Ishikawa (cell line): ENCODE results near the gene ABHD17C.

ENCODE experiments used
- CEBPB ChIP-seq: IDR thresholded peaks from 2 replicates; pipeline ENCODE4 v1.6.1; 2012
- CREB1 ChIP-seq: IDR thresholded peaks from 2 replicates; pipeline ENCODE4 v1.6.1; 2012; ENCODE audit warnings: low read depth
- EGR1 ChIP-seq: IDR thresholded peaks from 2 replicates; pipeline ENCODE4 v1.6.1; 2012
- EP300 ChIP-seq: IDR thresholded peaks from 2 replicates; pipeline ENCODE4 v1.6.1; 2012; ENCODE audit warnings: borderline replicate concordance
- FOXM1 ChIP-seq: IDR thresholded peaks from 2 replicates; pipeline ENCODE4 v1.6.1; 2012; ENCODE audit warnings: low read depth, borderline replicate concordance
- MAX ChIP-seq: IDR thresholded peaks from 2 replicates; pipeline ENCODE4 v1.6.1; 2012
- NFIC ChIP-seq: IDR thresholded peaks from 2 replicates; pipeline ENCODE4 v1.6.1; 2012
- TF ChIP-seq, protein P1 (sequence below): IDR thresholded peaks from 2 replicates; pipeline ENCODE4 v1.6.1; 2012; ENCODE audit warnings: low read depth, mild to moderate bottlenecking
- TF ChIP-seq, protein P2 (sequence below): IDR thresholded peaks from 2 replicates; pipeline ENCODE4 v1.6.1; 2012

DNA sequence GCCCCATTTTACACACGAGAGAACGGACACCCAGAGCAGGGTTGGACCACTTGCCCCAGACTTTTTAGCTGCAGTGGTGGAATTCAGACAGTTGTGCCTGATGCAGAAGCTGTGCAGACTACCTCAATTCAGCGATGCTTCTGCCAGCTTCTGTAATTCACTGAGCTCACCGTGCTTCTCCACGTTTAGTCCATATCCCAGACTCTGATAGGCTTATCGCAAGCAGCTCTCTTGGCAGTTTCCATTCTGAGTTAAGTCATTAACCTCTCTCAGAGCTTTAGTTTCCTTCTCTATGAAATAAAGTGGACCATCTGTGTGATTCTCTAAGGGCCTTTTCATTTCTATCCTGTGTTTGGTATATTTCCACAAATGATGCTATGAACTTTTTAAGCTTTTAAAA lies 37.1 kb downstream of the ABHD17C start:
- no peak for TF ChIP-seq MAX
- no peak for TF ChIP-seq EP300
- no peak for TF ChIP-seq CEBPB
- no peak for TF ChIP-seq EGR1
- TF ChIP-seq FOXM1: no peak
- no peak for TF ChIP-seq CREB1
- TF ChIP-seq, protein P1, sequence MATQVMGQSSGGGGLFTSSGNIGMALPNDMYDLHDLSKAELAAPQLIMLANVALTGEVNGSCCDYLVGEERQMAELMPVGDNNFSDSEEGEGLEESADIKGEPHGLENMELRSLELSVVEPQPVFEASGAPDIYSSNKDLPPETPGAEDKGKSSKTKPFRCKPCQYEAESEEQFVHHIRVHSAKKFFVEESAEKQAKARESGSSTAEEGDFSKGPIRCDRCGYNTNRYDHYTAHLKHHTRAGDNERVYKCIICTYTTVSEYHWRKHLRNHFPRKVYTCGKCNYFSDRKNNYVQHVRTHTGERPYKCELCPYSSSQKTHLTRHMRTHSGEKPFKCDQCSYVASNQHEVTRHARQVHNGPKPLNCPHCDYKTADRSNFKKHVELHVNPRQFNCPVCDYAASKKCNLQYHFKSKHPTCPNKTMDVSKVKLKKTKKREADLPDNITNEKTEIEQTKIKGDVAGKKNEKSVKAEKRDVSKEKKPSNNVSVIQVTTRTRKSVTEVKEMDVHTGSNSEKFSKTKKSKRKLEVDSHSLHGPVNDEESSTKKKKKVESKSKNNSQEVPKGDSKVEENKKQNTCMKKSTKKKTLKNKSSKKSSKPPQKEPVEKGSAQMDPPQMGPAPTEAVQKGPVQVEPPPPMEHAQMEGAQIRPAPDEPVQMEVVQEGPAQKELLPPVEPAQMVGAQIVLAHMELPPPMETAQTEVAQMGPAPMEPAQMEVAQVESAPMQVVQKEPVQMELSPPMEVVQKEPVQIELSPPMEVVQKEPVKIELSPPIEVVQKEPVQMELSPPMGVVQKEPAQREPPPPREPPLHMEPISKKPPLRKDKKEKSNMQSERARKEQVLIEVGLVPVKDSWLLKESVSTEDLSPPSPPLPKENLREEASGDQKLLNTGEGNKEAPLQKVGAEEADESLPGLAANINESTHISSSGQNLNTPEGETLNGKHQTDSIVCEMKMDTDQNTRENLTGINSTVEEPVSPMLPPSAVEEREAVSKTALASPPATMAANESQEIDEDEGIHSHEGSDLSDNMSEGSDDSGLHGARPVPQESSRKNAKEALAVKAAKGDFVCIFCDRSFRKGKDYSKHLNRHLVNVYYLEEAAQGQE: no peak
- TF ChIP-seq NFIC: no peak
- TF ChIP-seq, protein P2, sequence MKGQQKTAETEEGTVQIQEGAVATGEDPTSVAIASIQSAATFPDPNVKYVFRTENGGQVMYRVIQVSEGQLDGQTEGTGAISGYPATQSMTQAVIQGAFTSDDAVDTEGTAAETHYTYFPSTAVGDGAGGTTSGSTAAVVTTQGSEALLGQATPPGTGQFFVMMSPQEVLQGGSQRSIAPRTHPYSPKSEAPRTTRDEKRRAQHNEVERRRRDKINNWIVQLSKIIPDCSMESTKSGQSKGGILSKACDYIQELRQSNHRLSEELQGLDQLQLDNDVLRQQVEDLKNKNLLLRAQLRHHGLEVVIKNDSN: no peak
